NCI-H2227 (cell line): ENCODE data around the gene DYSF.

Experiments used
- DNase-seq: peaks from one replicate; lab custom pipeline; 2025; ENCODE audit not compliant: unreplicated experiment; lab: John Stamatoyannopoulos, UW

Gene DYSF

DNA sequence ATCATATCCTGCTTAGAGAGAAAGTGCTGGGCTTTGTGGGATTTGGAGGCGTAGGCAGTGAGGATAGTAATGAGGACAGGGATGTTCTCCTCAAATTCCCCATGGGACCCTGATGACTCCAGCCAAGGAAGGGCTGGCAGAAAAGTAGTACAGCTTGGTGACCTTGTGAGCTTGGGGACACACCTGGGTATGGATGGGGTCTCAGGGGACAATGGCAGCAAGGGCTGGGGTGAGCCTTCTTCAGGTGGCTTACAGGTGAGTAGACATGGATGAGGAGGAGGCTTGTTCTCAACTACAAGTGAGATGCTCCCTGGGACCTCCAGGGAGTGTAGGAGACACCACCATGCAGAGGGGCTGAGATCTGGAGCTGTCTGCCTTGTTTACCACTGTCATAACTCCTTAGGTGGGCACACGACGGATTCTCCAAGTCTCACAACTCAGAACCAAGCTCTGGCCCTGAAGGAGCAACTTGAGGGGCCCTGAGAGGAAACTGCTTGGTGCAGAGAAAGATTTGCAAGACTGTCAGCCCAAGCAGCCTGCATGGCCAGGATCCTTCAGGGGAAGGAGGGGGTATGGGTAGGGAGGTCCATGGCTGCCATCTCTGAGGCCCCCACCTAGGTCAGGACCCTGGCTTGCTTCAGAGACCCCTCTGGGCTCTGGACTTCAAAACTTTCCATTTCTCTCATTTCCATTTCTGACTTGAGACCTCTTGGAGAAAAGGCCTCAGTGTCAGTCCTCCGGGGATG lies 262.8 kb downstream of the DYSF start:
- DNase-seq, result no peak

DNA sequence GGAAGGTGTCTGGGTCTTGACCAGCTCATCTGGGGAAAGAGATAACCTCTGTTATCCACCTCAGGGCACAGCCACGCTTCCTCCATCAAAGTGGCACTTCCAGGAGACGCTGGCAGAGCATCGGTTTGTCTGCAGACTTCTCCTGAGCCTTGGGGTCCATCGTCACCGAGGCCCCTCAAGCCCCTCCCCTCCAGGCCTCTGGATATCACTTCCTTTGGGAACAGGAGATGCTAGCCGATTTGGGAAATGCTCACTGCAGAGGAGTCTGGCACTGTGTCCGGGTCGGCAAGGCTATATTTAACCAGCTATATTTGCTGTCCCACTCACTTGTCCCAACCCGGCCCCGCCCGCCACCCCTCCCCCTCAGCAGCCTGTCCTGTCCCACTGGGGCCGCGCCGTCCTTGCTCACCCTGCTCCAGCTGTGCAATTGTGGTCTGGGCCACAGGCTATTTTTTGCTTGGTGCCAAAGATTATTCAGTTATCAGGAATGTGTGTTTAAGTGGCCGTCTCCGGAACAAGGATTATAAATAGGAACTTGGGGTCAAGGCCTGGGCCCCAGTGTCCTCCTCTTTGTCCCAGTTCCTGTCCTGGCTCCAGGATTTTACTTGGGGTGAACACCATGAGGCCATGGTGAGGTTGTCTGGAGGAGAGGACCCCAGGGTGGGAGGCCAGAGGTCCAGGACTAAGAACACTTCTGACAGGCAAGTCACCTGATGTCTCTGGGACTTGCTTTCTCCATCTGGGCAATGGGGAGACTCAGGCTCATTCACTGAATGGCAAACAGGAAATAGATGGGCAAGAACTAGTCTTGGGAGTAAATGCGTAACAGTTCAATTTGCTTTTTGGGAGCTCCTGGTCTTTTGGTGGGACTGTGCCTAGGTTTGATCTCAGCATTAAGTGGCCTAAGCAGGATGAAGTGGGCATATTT lies 263.6 kb downstream of the DYSF start:
- no peak for DNase-seq

DNA sequence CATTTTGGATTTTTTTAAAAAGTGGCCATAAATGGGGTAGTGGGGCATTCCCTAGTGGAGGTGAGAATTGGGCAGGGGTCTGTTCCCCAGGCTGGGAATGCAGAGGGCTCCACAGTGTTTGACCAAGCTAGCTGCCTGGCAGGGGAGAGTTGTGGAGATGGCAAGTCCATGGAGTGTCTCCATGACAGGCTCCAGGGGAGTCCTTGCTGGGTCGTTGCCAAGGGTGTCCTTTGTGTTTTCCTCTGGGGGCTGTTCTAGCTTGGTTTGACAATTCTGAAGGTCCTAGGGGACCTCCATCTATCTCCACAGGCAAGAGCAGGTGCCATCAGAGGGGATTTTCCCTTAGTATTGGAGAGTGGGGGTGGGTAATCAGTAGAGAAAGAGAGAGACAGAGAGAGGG lies 265.3 kb downstream of the DYSF start:
- DNase-seq, result no peak

DNA sequence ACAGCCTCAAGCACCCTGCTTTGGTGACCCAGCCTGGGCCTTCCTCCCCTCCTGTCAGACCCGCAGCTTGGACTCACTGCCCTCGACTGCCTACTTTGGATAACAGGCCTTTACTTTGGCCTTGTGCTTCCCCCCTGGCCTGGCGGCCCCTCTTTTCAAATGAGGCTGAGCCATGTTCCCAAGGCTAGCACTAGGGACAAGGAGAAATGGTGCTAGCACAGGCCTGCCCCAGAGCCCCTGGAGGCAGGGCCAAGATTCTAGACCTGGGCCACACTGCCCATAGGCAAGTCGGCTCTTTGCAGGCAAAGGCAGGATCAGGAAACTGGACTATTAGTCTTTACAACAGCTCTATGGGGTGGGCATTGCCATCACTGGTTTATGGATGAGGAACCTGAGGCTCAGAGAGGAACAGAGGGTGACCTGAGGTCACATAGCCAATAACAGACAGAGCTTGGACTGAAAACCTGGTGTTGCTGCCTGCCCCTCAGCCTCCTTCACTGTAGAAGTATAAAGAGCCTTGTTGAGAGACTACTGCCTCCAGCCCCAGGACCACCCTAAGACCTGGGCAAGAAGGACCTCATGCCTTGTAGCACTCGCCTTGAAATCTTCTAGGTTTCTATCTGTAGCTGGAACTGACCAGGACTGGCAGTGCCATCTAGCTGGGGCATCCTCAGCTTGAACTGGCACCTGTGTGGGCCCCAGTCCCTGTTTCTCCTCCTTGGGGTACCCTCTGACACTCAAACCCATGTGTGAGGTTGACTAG lies 266.3 kb downstream of the DYSF start:
- no peak for DNase-seq

DNA sequence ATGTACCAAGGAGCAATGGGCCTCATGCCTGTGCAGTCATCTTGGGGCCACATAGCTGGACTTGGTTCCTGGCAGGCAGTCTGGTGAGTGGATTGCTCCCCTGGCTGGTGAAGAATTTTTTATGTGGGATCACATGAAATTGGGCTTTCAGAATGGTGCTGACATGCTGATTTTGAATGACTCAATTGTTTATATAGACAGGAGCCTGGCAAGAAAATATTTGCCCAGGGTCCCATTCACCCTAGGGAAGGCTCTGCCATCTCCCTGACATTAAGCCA lies 266.9 kb downstream of the DYSF start:
- DNase-seq, result no peak

DNA sequence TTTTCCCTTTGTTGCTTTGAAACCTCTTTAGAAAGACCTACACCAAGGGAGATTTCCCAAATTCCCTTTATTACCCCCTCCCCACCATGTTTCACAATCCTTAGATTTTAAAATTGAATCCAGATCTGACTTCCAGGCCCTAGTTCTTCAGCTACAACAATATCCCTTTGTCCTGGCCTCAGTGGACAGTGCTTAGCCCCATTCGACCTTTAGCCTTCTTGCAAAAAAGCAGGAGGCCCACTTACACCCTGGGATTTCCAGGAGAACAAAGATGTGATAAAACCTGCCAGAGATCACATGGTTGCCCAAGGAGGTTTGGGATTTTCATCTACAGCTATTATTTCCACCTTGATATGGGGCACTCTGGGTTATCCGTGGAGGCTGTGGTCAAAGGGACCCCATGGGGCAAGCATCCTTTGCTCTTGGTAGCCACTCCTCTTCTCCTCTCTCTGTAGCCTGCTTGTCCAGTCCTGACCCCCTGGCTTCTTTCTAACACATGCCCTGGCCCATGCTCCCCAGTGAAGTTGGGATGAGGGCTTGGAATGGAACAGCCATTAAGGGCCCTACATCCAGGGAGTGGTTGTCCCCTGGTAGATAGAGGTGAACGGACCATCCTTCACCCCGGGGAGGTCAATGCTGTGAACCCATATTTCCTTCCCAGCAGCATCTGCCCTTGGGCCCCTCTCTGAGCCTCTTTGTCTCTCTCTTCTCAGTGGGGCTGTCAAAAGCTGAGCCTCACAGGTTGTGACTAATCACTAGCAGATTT lies 267.4 kb downstream of the DYSF start:
- DNase-seq, result no peak

DNA sequence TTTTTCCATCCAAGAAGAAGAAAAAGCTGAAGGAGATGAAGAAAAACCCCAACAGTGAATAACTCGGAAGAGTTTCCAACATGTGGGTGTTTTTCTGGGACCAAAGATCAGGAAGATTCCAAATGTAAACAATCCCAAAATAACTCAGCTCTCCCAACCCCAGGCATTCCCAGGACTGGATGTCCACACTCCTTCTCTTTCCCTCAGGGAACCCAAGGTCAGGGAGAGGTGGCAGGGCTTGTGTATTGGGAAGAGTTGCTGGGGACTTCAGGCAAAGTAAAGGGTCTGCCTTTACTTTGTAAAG lies 268.0 kb downstream of the DYSF start:
- DNase-seq, result no peak

DNA sequence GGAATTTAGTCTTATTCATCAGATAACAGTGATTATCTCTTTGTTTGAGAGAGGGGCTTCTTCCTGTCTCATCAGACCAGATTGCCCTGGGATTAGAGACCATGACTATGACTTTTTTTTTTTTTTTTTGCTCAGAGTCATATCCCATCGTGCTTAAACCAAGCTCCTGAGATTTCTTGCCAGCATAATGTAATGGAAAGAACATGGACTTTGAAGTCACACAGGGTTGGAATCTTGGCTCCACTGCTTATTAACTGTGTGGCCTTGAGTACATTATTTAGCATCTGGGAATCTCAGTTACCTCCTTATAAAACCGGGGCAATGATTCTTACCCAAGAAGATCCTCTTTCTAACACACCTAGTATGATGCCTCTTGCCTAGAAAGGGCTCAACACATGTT lies 268.3 kb downstream of the DYSF start:
- no peak for DNase-seq

DNA sequence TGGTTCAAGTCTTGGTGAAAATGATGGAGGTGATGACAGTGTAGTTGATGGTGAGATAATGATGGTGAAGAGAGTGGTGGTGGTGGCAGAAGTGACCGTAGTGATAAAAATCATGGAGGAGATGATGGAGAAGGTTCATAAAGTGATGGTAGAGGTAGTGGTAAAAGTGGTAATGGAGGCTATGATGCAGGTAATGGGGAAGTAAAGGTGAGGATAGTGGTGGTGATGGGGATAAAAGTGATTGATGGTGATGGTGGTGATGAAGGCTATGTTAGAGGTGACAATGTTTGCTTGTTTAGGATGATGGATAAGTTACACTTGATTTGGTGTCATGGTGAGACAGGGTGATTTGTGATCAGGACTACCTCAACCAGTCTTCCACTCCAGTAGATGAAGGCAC lies 268.9 kb downstream of the DYSF start:
- no peak for DNase-seq

DNA sequence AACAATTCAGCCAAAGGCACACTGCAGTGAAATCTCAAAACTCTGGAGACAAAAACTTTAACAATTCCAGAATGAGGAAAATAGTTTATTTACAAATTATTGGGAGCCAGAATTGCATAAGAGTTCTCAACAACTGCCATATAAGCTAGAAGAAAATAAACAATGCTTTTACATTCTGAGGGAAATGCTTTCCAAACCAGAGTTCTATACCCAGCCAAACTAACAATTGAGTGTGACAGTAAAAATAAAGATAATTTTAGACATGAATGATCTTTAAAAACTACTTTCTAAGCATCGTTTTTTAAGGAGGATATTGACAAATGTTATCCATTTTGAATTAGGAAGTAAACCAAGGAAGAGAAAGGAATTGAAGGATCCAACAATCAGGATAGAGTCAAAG lies 271.4 kb downstream of the DYSF start:
- no peak for DNase-seq

DNA sequence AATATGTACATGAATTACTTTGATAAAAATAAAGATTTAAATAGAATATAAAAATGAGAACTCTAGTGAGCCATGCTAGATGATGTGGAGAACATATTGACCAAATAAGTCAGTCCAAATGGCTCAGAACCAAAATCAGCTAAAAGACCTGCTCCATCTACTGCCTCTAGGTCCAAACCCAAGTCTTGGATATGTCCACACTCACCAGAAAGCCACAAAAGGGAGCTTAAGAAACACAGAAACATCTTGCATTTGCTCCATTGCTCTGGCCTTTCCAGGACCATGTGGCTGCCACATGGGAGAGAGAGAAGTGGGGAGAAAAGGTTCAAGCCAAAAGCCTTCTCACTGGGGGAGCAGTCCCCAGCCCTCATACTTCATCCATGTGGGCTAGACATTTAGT lies 272.5 kb downstream of the DYSF start:
- DNase-seq, result no peak

DNA sequence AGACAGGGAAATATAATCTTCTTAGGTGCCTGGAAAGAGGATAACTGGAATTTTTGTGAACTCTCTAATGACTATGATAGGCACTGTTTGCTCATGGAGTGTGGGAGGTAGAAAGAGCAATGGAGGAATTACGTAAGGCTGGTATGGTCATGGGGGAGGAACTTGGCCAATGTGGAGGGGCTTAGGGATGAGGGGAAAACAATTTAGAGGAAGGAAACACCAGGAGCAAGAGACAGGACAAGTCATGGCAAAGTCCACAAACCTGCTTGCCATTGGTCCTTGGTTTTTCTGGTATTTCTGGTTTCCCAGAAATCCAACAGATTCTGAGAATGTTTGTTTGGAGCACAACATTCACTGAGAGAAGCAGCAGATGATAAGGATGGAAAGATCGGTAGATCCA lies 274.2 kb downstream of the DYSF start:
- no peak for DNase-seq

DNA sequence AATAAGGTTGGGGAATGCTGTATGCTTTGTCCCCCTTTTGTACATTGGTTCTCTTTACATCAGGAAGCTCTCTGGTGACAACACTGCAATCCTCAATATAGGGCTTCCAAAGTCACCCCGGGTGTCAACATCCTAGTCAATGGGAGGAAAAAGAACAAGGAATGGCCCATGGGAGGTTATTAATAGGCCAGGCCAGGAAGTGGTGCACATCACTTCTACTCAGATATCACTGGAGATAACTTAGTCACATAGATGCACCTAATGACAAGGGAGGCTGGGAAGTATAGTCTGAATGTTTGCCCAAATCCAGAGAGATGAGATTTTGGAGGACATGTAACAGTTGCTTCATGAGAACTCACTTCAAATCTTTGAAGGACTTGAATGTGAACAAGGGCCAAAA lies 274.7 kb downstream of the DYSF start:
- no peak for DNase-seq

DNA sequence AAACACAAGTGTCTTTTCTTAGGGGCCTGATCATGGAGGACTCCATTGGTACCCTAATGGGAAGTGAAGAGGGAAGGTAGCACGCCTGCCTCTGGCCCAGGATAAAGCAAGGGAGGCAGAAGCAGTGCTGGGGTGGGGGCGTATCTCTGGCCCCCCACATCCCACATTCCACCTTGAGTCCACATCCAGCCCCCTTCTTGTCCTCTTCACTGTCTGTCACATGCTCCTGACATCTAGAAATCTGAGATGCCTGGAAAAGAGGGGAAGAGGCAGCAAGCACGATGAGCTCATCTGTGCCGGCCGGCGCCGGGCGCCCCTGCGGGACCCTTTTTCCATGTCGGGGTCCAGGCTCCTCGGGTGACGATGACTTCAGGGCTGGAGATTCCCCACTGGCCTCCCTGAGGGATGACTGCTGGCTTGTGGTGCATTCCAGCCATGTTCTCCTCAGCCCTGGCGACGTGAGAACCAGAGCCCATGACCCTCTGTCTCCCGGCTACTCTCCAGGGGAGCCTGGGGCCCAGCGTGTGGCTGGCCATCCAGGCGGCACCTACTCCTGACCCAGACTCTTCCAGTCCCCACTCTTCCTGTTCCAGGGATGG lies 277.5 kb downstream of the DYSF start:
- DNase-seq, result no peak

DNA sequence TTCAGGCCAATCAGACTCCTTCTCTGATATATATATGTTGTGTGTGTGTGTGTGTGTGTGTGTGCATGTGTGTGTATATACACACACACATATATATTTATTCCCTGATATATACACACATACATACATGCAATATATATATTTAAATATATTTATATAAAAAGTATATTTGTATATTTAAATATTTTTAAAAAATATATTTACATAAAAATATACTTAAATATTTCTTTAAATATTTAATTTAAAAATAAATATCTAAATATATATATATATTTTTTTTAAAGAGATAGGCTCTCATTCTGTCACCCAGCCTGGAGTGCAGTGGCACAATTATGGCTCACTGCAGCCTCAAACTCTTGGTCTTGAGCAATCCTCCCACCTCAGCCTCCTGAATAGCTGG lies 281.3 kb downstream of the DYSF start:
- no peak for DNase-seq

DNA sequence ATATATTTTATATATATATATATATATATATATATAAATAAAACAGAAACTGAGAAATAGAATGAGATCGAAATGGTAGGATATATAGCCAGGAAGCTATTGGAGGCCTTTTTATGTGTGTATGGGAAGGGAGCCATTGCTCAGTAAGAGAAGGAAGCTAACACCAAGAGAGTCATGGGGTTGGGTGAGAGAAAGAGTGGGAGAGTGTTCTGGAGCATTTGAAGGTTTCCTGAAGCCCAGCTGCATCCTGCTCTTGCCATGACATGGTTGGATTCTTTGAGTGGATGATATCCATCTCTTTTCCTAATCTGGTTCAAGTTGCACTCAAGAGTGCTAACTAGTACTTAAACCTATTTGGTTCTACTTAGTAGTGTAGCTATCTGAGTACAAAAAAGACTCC lies 282.3 kb downstream of the DYSF start:
- no peak for DNase-seq
